ENCODE data around the gene ANKRD1.

GRCh38 chr10:90959826-90960225, 38.9 kb upstream of the ANKRD1 start:
- TF ChIP-seq, protein P1, sequence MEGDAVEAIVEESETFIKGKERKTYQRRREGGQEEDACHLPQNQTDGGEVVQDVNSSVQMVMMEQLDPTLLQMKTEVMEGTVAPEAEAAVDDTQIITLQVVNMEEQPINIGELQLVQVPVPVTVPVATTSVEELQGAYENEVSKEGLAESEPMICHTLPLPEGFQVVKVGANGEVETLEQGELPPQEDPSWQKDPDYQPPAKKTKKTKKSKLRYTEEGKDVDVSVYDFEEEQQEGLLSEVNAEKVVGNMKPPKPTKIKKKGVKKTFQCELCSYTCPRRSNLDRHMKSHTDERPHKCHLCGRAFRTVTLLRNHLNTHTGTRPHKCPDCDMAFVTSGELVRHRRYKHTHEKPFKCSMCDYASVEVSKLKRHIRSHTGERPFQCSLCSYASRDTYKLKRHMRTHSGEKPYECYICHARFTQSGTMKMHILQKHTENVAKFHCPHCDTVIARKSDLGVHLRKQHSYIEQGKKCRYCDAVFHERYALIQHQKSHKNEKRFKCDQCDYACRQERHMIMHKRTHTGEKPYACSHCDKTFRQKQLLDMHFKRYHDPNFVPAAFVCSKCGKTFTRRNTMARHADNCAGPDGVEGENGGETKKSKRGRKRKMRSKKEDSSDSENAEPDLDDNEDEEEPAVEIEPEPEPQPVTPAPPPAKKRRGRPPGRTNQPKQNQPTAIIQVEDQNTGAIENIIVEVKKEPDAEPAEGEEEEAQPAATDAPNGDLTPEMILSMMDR (IDR thresholded peaks at IDR 0.05): no peak
- TF ChIP-seq EZH2 (IDR thresholded peaks at IDR 0.05; ENCODE audit: borderline replicate concordance, insufficient read depth, low read depth, low read length, poor library complexity, severe bottlenecking): no peak

All from B cell (primary cell).